SJCRH30 (cell line): ENCODE data around the gene VRK3. TPM values are rescaled to one million over a fixed set of nuclear protein-coding genes. Genes with fewer than 3 reads are reported as not detected.
"Not testable (repeated sequence)": the region's sequence is repeated elsewhere in the genome, so short reads cannot be mapped to it uniquely, and the experiment has no call there.

Experiments
- DNase-seq, 2 experiments: peaks; one replicate each; pipeline ENCODE4 v3.0.0-alpha.2; 2015 to 2020
- H3K27ac ChIP-seq: fragments of 250-450 bp; sonication (Bioruptor Pico); 2 replicates; pipeline ENCODE4 v1.5.1; 2020; ENCODE audit warnings: mild to moderate bottlenecking, moderate library complexity
- H3K27me3 ChIP-seq: fragments of 250-450 bp; sonication (Bioruptor Pico); 2 replicates; pipeline ENCODE4 v1.5.1; 2020; ENCODE audit warnings: mild to moderate bottlenecking, moderate library complexity
- H3K36me3 ChIP-seq: fragments of 250-450 bp; sonication (Bioruptor Pico); 2 replicates; pipeline ENCODE4 v1.5.1; 2020; ENCODE audit warnings: mild to moderate bottlenecking, moderate library complexity
- H3K4me1 ChIP-seq: fragments of 250-450 bp; sonication (Bioruptor Pico); 2 replicates; pipeline ENCODE4 v1.5.1; 2020; ENCODE audit warnings: mild to moderate bottlenecking, moderate library complexity
- H3K4me3 ChIP-seq: fragments of 250-450 bp; sonication (Bioruptor Pico); 2 replicates; pipeline ENCODE4 v1.5.1; 2020; ENCODE audit warnings: mild to moderate bottlenecking, moderate library complexity
- H3K9me3 ChIP-seq: fragments of 250-450 bp; sonication (Bioruptor Pico); replicated peaks from 2 replicates; pipeline ENCODE4 v1.5.1; 2020; ENCODE audit warnings: mild to moderate bottlenecking, moderate library complexity
- total RNA-seq: library from RNA; depleted of rRNA; stranded (reverse); fragments of >200 nt; shearing (Covaris generic); gene quantifications from 2 replicates; pipeline ENCODE4 v1.2.3, GENCODE V29; 2014

The VRK3 gene
- total RNA-seq, 1 experiment from 2014 or later, result 23.1 TPM

DNA sequence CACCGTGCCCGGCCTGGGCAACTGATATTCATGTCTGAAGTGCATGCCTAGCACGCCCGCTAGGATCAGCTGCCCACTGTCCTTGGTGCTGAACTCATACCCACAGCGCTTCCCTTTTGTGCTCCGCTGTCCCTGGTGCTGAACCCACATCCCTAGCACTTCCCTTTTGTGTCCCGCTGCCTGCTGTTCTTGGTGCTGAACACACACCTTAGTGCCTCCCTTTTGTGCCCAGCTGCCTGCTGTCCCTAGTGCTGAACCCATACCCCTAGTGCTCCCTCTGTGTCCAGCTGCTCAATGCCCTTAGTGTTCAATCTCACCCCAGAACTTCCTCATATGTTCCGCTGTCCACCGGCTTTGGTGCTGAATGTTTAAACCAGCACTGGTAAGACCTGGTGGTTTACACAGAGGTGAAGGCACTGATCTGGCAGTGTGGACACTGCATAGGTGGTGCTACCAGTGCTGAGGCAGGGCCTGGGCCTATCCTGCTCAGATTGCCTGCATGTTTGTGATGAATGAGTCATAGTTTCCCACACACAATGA is 37.9 kb downstream of the VRK3 start:
- Histone ChIP-seq H3K36me3 (no peaks in the 10 kb centered on the region), H3K4me3 (no peak overlapping the region), H3K9me3 (0 out of 2 replicates have a peak, but pooled peaks cover 4% of the 10 kb centered on the region), H3K27me3 (no peaks in the 10 kb centered on the region), H3K4me1 (no peaks in the 10 kb centered on the region), H3K27ac (no peak overlapping the region)
- peak; percentile 98 for DNase-seq

DNA sequence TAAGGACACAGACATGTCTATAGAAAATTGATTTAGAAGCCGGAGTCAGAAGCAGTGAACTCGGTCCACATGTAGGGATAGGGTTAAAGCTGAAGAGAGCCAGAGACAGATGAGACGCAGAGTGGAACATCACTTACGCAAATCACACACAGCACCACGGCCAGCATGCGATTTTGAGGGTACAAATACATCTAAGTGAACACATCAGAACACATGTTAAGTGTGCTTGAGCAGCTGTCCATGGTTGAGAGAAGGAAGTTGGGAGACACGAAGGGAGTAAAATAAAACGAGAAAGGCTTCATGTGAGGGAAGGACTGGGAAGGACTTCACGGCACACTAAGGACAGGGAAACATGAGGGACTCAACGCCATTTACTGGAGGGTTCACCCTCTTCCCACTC is 38.8 kb downstream of the VRK3 start:
- no peak for DNase-seq
- Histone ChIP-seq H3K4me1 (no peaks in the 10 kb centered on the region), H3K36me3 (no peaks in the 10 kb centered on the region)

DNA sequence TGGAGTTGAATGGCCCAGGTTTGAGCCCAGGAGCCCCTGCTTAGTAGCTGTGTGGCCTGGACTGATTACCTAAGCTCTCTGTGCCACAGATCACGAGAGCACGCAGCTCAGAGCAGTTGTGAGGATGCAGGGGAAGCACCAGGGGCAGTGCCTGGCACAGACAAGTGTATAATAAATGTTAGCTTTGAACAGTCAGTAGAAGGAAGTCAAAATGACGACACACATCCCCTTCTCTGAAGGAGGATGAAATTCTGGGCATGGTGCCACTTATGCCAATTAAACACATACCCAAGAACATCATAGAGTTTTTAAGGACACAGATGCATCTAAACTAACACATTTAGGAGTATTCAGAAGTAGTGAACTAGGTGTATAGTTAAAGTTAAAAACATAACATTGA is 39.3 kb downstream of the VRK3 start:
- H3K4me3 ChIP-seq, result no peak overlapping the region
- DNase-seq, result no peak
- no peak overlapping the region for H3K27ac ChIP-seq
- 0 out of 2 replicates have a peak, but pooled peaks cover 4% of the 10 kb centered on the region for H3K9me3 ChIP-seq
- no peaks in the 10 kb centered on the region for H3K27me3 ChIP-seq
- H3K36me3 ChIP-seq, result no peaks in the 10 kb centered on the region
- no peaks in the 10 kb centered on the region for H3K4me1 ChIP-seq

More for the DNA sequence above, 38.8 kb downstream of the VRK3 start:
- Histone ChIP-seq H3K27ac (no peak overlapping the region), H3K4me3 (no peak overlapping the region), H3K9me3 (0 out of 2 replicates have a peak, but pooled peaks cover 4% of the 10 kb centered on the region), H3K27me3 (no peaks in the 10 kb centered on the region)

DNA sequence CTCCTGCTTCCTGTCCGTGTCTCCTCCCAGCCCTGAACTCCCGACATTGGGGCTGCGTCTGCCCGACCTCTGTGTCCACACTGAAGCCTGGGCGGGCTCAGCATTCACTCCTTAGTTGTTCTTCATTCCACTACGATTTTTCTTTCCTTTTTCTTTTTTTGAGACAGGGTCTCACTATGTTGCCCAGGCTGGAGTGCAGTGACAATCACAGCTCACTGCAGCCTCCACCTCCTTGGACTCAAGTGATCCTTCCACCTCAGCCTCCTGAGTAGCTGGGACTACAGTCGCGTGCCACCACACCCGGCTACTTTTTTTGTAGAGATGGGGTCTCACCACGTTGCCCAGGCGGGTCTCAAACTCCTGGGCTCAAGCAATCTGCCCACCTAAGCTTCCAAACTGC is 40.7 kb downstream of the VRK3 start:
- no peak for DNase-seq
- no peak overlapping the region for H3K27ac ChIP-seq
- no peaks in the 10 kb centered on the region for H3K36me3 ChIP-seq
- H3K9me3 ChIP-seq, result 0 out of 2 replicates have a peak, but pooled peaks cover 4% of the 10 kb centered on the region
- H3K4me3 ChIP-seq, result no peak overlapping the region
- no peaks in the 10 kb centered on the region for H3K4me1 ChIP-seq
- H3K27me3 ChIP-seq, result no peaks in the 10 kb centered on the region

DNA sequence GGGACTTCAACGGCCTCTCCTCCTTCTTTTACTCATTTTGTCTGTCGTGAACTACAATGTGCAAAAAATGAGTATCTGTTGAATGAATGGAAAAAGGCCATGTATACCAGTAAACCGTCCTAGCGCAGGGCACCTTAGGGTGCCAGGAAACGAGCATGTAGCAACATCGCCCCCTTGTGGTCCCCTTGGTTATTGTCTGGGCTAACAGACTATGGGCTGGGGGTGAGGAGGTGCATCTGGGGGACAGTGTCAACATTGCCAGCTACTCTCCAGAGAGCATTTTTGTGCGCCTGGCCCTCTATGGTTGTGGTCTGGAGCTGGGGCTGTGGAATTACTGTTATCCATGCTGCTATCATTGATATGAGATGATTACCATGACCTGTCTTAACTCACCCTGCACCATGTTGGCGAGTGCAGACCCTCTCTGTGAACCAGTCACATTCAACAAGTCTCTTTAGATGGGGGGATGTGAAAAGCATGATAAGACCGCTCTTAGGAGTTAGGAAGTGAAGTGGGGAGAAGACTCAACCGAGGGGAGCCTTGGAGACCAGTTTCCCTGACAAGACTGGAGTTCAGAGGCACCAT is 41.4 kb downstream of the VRK3 start:
- peak; percentile 61 to 85 for DNase-seq
- 0 out of 2 replicates have a peak, but pooled peaks cover 4% of the 10 kb centered on the region for H3K9me3 ChIP-seq
- no peaks in the 10 kb centered on the region for H3K27me3 ChIP-seq
- H3K4me1 ChIP-seq, result no peaks in the 10 kb centered on the region
- no peak overlapping the region for H3K4me3 ChIP-seq
- no peaks in the 10 kb centered on the region for H3K36me3 ChIP-seq
- no peak overlapping the region for H3K27ac ChIP-seq

DNA sequence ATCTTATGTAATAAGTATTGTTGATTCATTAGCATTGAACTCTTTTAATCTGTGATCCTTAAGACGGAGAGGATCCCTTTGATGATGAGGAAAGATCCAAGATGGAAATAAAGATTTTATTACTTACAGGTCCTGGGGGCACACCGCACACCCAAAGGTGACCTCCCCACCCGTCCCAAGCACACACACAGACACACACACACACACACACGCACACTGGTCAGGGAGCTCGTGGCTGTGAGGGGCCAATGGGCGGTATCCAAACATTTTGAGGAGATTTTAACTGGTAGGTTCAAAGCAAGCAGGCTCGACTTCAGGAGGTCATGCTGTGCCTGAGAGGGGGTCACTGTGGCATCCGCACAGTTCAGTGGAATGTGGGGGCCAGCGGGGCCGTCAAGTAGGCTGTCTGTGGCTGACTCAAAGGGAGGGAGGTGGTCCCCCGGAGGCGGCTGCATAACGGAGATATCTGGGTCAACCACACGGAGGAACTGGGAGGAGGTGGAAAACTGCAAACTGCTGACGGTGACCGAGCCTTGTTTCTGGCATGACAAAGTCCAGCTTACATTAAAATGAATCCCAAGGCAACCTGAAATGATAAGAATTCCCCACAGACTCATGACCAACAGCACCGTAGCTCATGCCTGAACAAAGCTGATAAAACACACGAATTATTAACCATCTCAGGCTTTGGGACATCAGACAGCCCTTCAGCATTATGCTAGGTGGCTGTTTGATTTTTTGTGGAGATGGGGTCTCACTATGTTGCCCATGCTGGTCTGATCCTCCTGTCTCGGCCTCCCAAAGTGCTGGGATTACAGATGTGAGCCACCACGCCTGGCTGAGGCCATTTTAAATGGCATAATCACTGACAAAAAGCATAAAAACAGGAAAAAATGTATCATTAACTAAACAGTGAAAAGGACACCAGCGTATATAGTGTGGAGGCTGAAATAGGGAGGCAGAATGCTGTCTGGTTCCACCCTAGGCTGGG is 43.3 kb downstream of the VRK3 start:
- H3K27ac ChIP-seq, result no peak overlapping the region
- no peak for DNase-seq
- H3K36me3 ChIP-seq, result no peaks in the 10 kb centered on the region
- H3K27me3 ChIP-seq, result no peaks in the 10 kb centered on the region
- H3K4me3 ChIP-seq, result no peak overlapping the region
- no peaks in the 10 kb centered on the region for H3K9me3 ChIP-seq
- no peaks in the 10 kb centered on the region for H3K4me1 ChIP-seq

DNA sequence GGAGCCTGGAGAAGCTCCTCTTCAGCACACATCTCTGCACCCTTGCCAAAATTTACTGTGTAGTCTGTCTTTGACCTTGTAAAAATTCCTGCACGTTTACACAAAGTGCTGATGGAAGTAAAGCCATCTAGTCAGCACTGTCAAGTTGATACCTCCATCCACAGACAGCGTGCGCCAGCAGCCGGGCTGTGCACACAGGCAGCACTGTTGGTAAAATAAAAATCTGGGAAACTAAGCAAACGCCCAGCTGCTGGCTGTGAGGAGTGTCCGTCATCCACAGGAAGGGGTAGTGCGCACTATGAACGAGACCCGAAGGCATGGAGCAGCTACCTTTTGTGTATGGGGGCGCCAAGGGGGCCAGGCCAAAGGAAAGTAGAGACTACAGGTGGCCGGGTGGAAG is 46.8 kb downstream of the VRK3 start:
- Histone ChIP-seq H3K36me3 (no peaks in the 10 kb centered on the region), H3K4me1 (no peaks in the 10 kb centered on the region), H3K27me3 (no peaks in the 10 kb centered on the region), H3K4me3 (no peak overlapping the region), H3K9me3 (no peaks in the 10 kb centered on the region), H3K27ac (no peak overlapping the region)
- no peak for DNase-seq

DNA sequence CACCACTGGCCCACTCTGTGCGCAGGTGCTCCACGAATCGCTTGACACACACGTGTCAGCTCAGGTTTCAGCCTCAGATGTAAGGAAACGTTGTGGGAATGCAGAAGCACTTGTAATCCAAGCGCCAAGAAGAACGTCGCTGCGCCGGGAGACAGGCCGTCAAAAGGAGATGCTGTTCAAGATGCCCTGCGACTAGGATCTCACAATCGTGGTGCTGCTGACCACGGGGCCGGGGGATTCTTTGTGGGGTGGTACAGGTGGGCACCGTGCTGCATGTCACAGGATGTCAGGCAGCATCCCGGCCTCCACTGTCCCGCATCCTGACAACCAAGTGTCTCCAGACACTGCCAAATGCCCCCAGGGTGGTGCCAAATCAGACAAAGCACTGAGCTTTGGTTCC is 47.3 kb downstream of the VRK3 start:
- H3K27ac ChIP-seq, result no peak overlapping the region
- no peaks in the 10 kb centered on the region for H3K4me1 ChIP-seq
- no peak for DNase-seq
- H3K4me3 ChIP-seq, result no peak overlapping the region
- no peaks in the 10 kb centered on the region for H3K9me3 ChIP-seq
- no peaks in the 10 kb centered on the region for H3K27me3 ChIP-seq
- no peaks in the 10 kb centered on the region for H3K36me3 ChIP-seq

DNA sequence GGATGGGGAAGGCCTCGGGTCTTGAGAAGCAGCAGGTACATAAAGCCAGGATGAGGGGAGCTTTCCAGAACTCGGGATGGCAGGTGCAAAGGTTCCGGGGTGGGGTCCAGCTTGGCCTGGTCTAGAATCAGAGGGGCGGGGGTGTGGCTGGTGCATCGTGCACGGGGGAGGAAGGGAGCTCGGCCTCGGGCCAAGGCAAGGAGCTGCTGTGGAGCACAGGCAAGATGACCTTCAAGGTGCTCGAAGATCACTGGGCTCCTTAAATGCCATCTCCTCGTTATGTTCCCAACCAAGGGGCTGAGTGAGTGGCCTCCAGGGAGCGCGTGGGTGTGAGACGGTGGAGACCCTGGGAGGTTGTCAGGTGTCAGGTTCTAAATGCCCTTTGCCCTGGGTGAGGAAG is 48.1 kb downstream of the VRK3 start:
- H3K36me3 ChIP-seq, result no peaks in the 10 kb centered on the region
- H3K27ac ChIP-seq, result no peak overlapping the region
- H3K27me3 ChIP-seq, result no peaks in the 10 kb centered on the region
- no peak overlapping the region for H3K4me3 ChIP-seq
- no peaks in the 10 kb centered on the region for H3K4me1 ChIP-seq
- no peak for DNase-seq
- H3K9me3 ChIP-seq, result no peaks in the 10 kb centered on the region

DNA sequence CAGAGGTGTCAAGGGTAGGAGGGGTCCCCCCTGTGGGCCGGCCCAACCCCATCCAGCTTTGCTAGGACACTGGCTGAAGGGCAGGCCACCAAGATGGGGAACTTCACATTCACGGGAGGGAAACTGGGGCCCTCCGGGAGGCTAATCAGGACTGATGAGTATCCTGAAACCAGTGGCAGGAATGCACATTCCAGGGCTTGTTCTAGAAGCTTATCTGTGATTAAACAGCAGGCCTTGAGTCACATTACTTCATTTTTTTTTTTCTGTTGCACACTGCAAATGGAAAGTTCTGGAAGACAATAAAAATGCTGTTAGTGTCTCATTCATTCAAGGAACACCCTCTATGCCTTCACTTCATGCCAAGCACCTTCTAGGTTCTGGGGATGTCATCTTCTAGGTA is 48.7 kb downstream of the VRK3 start:
- Histone ChIP-seq H3K4me1 (no peaks in the 10 kb centered on the region), H3K4me3 (no peak overlapping the region), H3K36me3 (no peaks in the 10 kb centered on the region), H3K9me3 (no peaks in the 10 kb centered on the region), H3K27ac (no peak overlapping the region), H3K27me3 (no peaks in the 10 kb centered on the region)
- DNase-seq, result no peak

DNA sequence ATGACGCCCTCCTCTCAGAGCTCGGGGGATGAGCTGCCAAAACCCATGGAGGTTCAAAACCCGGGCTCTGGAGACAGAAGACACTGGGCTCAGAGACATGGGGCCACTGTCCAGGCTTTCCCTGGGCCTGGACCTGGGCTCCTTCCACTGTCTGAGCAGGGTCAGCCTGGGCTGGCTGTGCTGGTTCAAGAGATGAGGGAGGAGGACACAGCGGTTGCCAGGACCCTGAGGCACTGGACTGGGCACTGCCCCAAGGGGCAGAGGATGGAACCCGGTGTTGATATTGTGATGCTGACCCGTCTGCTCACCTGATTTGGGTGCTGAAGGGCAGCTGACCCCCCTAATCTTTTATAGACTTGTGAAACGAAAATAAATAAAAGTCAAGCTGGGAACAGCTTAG is 50.1 kb downstream of the VRK3 start:
- H3K36me3 ChIP-seq, result no peaks in the 10 kb centered on the region
- H3K4me3 ChIP-seq, result no peak overlapping the region
- no peaks in the 10 kb centered on the region for H3K27me3 ChIP-seq
- no peaks in the 10 kb centered on the region for H3K9me3 ChIP-seq
- H3K27ac ChIP-seq, result no peak overlapping the region
- DNase-seq, result no peak
- no peaks in the 10 kb centered on the region for H3K4me1 ChIP-seq

DNA sequence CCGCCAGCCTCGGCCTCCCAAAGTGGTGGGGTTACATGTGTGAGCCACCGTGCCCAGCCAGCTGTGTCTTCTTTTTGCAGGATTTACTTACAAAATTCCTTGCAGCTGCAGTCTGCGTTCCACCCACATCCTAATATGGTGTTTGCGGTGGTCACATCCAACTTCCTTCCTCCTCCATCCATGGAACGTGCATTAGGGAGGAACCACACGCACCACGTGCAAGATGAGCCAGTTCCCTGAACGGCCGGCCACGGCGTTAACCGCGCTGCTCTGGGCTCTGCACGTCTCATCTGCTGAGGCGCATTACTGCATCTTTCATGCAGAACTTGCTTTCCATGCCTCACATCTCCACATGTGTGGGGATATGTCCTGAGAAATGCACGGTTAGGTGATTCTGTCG is 51.2 kb downstream of the VRK3 start:
- no peak for DNase-seq
- H3K27me3 ChIP-seq, result 0 out of 2 replicates have a peak, but pooled peaks cover 3% of the 10 kb centered on the region
- no peak overlapping the region for H3K4me3 ChIP-seq
- H3K9me3 ChIP-seq, result no peaks in the 10 kb centered on the region
- H3K4me1 ChIP-seq, result no peaks in the 10 kb centered on the region
- H3K36me3 ChIP-seq, result no peaks in the 10 kb centered on the region
- H3K27ac ChIP-seq, result no peak overlapping the region

DNA sequence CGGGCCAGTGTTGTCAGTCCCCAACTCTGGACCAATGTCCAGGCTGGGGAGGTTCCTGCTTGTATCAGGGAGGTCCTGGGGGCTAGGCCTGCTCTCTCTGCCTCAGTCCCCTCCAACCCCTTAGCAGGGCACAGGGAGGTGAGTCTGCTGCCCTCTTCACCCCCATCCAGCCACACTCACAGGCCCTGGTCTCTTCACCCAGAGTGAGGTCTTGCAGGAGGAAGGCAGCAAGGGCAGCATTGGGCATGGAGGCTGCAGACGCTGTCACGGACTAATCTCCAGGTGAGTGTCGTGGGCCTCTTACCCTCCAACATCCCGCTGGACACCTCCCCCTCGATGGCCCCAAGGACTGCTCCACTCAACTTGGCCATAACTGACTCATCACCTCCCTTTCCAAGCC is 52.3 kb downstream of the VRK3 start:
- no peaks in the 10 kb centered on the region for H3K36me3 ChIP-seq
- no peak overlapping the region for H3K27ac ChIP-seq
- no peak overlapping the region for H3K4me3 ChIP-seq
- no peaks in the 10 kb centered on the region for H3K4me1 ChIP-seq
- H3K9me3 ChIP-seq, result no peaks in the 10 kb centered on the region
- no peak for DNase-seq
- 0 out of 2 replicates have a peak, but pooled peaks cover 4% of the 10 kb centered on the region for H3K27me3 ChIP-seq

DNA sequence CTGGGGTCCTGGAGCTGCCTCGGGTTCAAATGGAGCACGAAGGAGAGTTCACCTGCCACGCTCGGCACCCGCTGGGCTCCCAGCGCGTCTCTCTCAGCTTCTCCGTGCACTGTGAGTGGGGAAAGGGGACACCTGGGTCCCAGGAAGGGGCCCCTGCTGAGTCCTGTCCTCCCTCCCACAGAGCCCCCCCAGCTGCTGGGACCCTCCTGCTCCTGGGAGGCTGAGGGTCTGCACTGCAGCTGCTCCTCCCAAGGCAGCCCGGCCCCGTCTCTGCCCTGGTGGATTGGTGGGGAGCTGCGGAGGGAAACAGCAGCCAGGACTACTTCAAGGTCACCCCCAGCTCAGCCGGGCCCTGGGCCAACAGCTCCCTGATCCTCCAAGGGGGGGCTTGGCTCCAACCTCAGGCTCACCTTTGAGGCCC is 53.2 kb downstream of the VRK3 start:
- H3K27ac ChIP-seq, result no peak overlapping the region
- H3K9me3 ChIP-seq, result no peaks in the 10 kb centered on the region
- 0 out of 2 replicates have a peak, but pooled peaks cover 4% of the 10 kb centered on the region for H3K27me3 ChIP-seq
- no peak overlapping the region for H3K4me3 ChIP-seq
- H3K36me3 ChIP-seq, result no peaks in the 10 kb centered on the region
- DNase-seq, result no peak
- H3K4me1 ChIP-seq, result no peaks in the 10 kb centered on the region

DNA sequence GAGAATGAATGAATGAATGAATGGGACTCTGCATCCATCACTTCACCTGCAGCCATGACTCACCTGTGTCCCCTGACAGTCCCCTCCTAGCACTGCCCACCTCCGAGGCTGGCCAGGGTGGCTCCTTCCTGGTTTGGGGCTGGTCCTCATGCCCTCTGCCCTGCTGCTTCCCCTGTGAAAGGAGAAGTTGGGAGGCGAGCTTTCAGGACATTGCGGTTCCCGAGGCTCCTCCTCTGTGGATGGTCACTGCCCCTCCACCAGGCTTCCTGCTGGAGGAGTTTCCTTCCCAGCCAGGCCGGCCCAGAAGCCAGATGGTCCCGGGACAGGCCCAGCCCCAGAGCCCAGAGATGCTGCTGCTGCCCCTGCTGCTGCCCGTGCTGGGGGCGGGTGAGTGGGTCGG is 55.8 kb downstream of the VRK3 start:
- DNase-seq, H3K4me3 ChIP-seq, H3K9me3 ChIP-seq, H3K27ac ChIP-seq, H3K27me3 ChIP-seq, H3K4me1 ChIP-seq, H3K36me3 ChIP-seq: not testable (repeated sequence)
